CD4-positive, alpha-beta memory T cell (primary cell): ENCODE results near the gene DDAH1. TPM values are rescaled to one million over a fixed set of nuclear protein-coding genes. Genes with fewer than 3 reads are reported as not detected.

Experiments used
- CTCF ChIA-PET: fragments of 350-600 bp; sonication (Branson Sonifier 250); formaldehyde crosslinking; loops from one replicate; lab custom pipeline; 2021; ENCODE audit warnings: inconsistent platforms; ENCODE audit not compliant: partially characterized antibody; lab: Charles Lee
- POLR2A ChIA-PET: fragments of 350-600 bp; sonication (Branson Sonifier 250); formaldehyde crosslinking; loops from one replicate; lab custom pipeline; 2021; ENCODE audit not compliant: partially characterized antibody; lab: Charles Lee
- DNase-seq, 5 donors: peaks; one replicate each; pipeline versions ENCODE4 v3.0.0 to v3.0.0-alpha.2; 2020 to 2022; ENCODE audit warnings: mixed read lengths in 1 of 5
- H3K27ac ChIP-seq: one replicate; pipeline ENCODE4 v1.7.0; 2013; ENCODE audit warnings: low read depth, low read length
- H3K27me3 ChIP-seq: 2 replicates; pipeline ENCODE4 v1.7.0; 2013; ENCODE audit warnings: mild to moderate bottlenecking, low read length, moderate library complexity; ENCODE audit not compliant: insufficient read depth
- H3K36me3 ChIP-seq: 2 replicates; pipeline ENCODE4 v1.7.0; 2013; ENCODE audit warnings: mild to moderate bottlenecking, low read length, moderate library complexity; ENCODE audit not compliant: insufficient read depth
- H3K4me1 ChIP-seq: 2 replicates; pipeline ENCODE4 v1.7.0; 2013; ENCODE audit warnings: mild to moderate bottlenecking, low read length, moderate library complexity; ENCODE audit not compliant: insufficient read depth
- H3K4me3 ChIP-seq, 2 donors: one replicate each; pipeline ENCODE4 v1.7.0; 2013; ENCODE audit warnings: low read length in 2 of 2, mild to moderate bottlenecking in 1 of 2
- H3K9me3 ChIP-seq, 2 donors: one replicate each; pipeline ENCODE4 v1.7.0; 2013; ENCODE audit warnings: low read length in 2 of 2, control low read depth in 1 of 2; ENCODE audit not compliant: control insufficient read depth in 1 of 2
- H3K27ac Mint-ChIP-seq, 7 donors: one replicate each; pipeline ENCODE4 v1.8.0; 2020 to 2021; ENCODE audit warnings: mixed read lengths in 7 of 7, mild to moderate bottlenecking in 6 of 7, inconsistent platforms in 3 of 7, moderate library complexity in 3 of 7
- H3K27me3 Mint-ChIP-seq, 2 donors: one replicate each; pipeline ENCODE4 v1.8.0; 2020 to 2021; ENCODE audit warnings: mixed read lengths in 2 of 2
- H3K36me3 Mint-ChIP-seq, 2 donors: one replicate each; pipeline ENCODE4 v1.8.0; 2020 to 2021; ENCODE audit warnings: mixed read lengths in 2 of 2, inconsistent platforms in 1 of 2, mild to moderate bottlenecking in 1 of 2
- H3K4me1 Mint-ChIP-seq, 4 donors: one replicate each; pipeline ENCODE4 v1.8.0; 2020 to 2021; ENCODE audit warnings: mixed read lengths in 4 of 4, mild to moderate bottlenecking in 1 of 4
- H3K4me3 Mint-ChIP-seq, 8 donors: one replicate each; pipeline ENCODE4 v1.8.0; 2020 to 2021; ENCODE audit warnings: mixed read lengths in 8 of 8, mild to moderate bottlenecking in 7 of 8, moderate library complexity in 6 of 8, inconsistent platforms in 3 of 8
- H3K9me3 Mint-ChIP-seq, 8 donors: one replicate each; pipeline ENCODE4 v1.8.0; 2020 to 2021; ENCODE audit warnings: mixed read lengths in 8 of 8, mild to moderate bottlenecking in 5 of 8, inconsistent platforms in 3 of 8, moderate library complexity in 1 of 8
- intact Hi-C: fragments of 100-400 bp; cut with micrococcal nuclease; formaldehyde crosslinking; loops from one replicate; pipeline ENCODE4 v1.15.1; 2023
- polyA plus RNA-seq, 2 donors: library from polyadenylated mRNA; unstranded; fragments of 300-500 nt; fragmentation: Illumina TruSeq; gene quantifications; one replicate each; pipeline ENCODE4 v1.2.3, GENCODE V29; 2021
- total RNA-seq, 2 experiments: library from RNA; stranded (reverse); gene quantifications; one replicate each; pipeline ENCODE4 v1.2.3, GENCODE V29; 2021

DDAH1 gene
- total and polyA plus RNA-seq, 4 experiments from 2014 or later: not detected

DNA sequence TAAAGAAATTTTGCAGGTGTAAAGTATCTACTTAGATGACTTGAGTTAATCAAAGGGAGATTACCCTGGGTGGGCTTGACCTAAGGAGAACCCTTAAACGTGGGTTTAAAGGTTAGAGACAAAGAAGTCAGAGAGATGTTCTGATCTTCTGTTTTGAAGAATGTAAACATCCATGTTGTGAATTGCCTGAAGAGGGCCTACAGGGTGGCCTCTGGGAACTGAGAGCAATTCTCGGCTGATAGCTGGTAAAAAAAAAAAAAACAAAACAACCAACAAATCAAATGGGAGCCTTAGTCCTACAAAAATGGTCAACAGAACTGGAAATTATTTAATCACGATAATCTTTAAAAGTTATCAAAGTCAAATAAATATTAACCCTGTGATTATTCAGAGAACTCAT is 99.1 kb downstream of the DDAH1 start:
- Mint-ChIP-seq H3K27me3 (peaks cover 0 to 2% of the 10 kb centered on the region in 2 donors), H3K36me3 (no peaks in the 10 kb centered on the region), H3K4me1 (no peaks in the 10 kb centered on the region), H3K9me3 (peaks cover 0 to 2% (median 0%) of the 10 kb centered on the region in 8 donors), H3K27ac (no peak overlapping the region), H3K4me3 (no peak overlapping the region)
- Histone ChIP-seq H3K27me3 (peaks cover 5% of the 10 kb centered on the region), H3K27ac (no peak overlapping the region), H3K4me3 (no peak overlapping the region), H3K36me3 (no peaks in the 10 kb centered on the region), H3K4me1 (no peaks in the 10 kb centered on the region), H3K9me3 (no peaks in the 10 kb centered on the region)
- intact Hi-C loops: no loop called here
- CTCF ChIA-PET: no interaction called here
- no peak for DNase-seq
- POLR2A ChIA-PET: no interaction called here

DNA sequence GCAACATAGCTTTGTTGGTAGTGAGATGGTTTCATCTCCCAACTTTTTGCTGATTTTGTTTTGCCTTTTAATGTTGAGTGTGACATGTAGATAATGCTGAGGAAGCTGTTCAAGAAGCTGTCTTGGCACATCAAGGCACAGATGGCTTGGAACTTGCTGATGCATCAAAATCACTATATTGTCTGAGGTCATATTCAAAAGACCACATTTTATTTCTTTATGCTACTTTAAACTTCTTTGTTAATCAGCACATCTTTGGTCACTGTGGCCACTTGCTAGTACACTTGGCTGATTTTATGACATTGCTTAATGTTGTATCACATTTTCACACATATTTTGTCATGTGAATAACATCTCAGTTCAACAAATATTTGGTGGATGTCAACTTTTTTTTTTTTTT is 101.4 kb downstream of the DDAH1 start:
- Histone ChIP-seq H3K27me3 (no peaks in the 10 kb centered on the region), H3K27ac (no peak overlapping the region), H3K4me1 (no peaks in the 10 kb centered on the region), H3K4me3 (no peak overlapping the region), H3K36me3 (no peaks in the 10 kb centered on the region), H3K9me3 (no peaks in the 10 kb centered on the region)
- intact Hi-C loops: no loop called here
- H3K4me3 Mint-ChIP-seq: no peak overlapping the region
- peaks cover 0 to 2% of the 10 kb centered on the region in 2 donors for H3K27me3 Mint-ChIP-seq
- no peak overlapping the region for H3K27ac Mint-ChIP-seq
- ChIA-PET CTCF (interaction anchor here (0.9 kb wide), 1 partner anchor 34 kb away, joined by 3 read pairs; no protein-coding TSS in a partner anchor), POLR2A (no interaction called here)
- DNase-seq: no peak
- H3K9me3 Mint-ChIP-seq: no peaks in the 10 kb centered on the region
- no peaks in the 10 kb centered on the region for H3K4me1 Mint-ChIP-seq
- H3K36me3 Mint-ChIP-seq: no peaks in the 10 kb centered on the region

DNA sequence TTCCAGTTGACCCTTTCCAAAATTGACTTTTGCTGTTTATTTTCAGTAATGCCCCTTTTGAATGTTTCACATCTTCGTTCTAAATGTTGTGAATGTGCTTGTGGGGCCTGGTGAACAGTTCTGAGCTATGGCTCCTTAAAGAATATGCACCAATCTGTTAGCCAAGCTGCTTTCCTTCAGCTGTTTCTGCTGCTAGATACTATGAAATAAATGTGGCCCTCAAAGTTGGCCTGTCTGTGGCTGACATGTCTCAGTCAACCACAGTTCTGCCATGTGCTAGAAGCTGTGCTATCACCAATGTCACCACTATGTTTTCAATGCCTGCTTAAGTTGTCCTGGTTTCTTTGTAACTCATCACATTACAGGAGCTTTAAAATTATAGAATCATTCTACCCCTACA is 101.9 kb downstream of the DDAH1 start:
- Mint-ChIP-seq H3K9me3 (no peaks in the 10 kb centered on the region), H3K27me3 (peaks cover 0 to 2% of the 10 kb centered on the region in 2 donors), H3K36me3 (no peaks in the 10 kb centered on the region), H3K4me1 (no peaks in the 10 kb centered on the region), H3K27ac (no peak overlapping the region), H3K4me3 (no peak overlapping the region)
- H3K27me3 ChIP-seq: no peaks in the 10 kb centered on the region
- H3K4me3 ChIP-seq: no peak overlapping the region
- no peak for DNase-seq
- CTCF ChIA-PET: interaction anchor here (0.9 kb wide), 1 partner anchor 34 kb away, joined by 3 read pairs; no protein-coding TSS in a partner anchor
- no peaks in the 10 kb centered on the region for H3K36me3 ChIP-seq
- POLR2A ChIA-PET: no interaction called here
- intact Hi-C loops: no loop called here
- H3K9me3 ChIP-seq: no peaks in the 10 kb centered on the region
- no peaks in the 10 kb centered on the region for H3K4me1 ChIP-seq
- H3K27ac ChIP-seq: no peak overlapping the region

DNA sequence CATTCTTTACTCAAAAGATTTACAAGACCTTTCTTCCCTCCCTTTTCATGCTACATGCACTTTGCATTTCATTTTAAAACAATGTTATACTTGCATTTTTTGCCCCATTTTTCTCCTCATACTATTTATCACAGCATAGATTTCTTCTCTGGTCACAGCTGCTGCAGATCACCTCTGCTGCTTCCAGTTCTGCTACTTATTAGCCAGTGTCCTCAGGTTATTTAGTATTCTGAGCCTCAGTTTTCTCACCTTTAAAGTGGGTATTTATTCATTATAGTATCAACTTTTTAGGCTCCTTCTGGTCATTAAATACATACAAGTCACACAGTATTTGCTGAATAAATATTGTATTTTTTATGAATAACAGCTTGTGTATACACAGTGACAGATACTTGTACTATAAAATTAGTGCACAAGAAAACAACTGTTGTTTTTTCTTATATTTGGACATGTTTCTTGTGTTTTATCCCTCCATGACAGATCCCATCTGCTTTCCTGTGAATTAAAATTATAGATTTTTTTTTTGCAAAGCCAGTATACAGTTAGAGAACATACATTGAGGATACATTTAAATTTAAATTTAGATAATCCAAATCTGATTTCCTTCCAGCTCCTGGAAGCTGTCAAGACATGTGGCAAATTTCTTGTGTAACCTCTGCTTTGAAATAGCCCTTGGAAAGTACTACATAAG is 103.2 kb downstream of the DDAH1 start:
- H3K36me3 ChIP-seq: no peaks in the 10 kb centered on the region
- intact Hi-C loops: no loop called here
- H3K27ac Mint-ChIP-seq: no peak overlapping the region
- H3K27me3 Mint-ChIP-seq: peaks cover 0 to 2% of the 10 kb centered on the region in 2 donors
- H3K27me3 ChIP-seq: no peaks in the 10 kb centered on the region
- H3K4me1 Mint-ChIP-seq: no peaks in the 10 kb centered on the region
- CTCF ChIA-PET: no interaction called here
- no peak overlapping the region for H3K4me3 ChIP-seq
- no peaks in the 10 kb centered on the region for H3K4me1 ChIP-seq
- H3K36me3 Mint-ChIP-seq: no peaks in the 10 kb centered on the region
- peak overlapping the region in 1 of 8 donors; percentile 16 for H3K4me3 Mint-ChIP-seq
- H3K9me3 ChIP-seq: no peaks in the 10 kb centered on the region
- H3K27ac ChIP-seq: no peak overlapping the region
- POLR2A ChIA-PET: no interaction called here
- no peaks in the 10 kb centered on the region for H3K9me3 Mint-ChIP-seq
- DNase-seq: no peak

DNA sequence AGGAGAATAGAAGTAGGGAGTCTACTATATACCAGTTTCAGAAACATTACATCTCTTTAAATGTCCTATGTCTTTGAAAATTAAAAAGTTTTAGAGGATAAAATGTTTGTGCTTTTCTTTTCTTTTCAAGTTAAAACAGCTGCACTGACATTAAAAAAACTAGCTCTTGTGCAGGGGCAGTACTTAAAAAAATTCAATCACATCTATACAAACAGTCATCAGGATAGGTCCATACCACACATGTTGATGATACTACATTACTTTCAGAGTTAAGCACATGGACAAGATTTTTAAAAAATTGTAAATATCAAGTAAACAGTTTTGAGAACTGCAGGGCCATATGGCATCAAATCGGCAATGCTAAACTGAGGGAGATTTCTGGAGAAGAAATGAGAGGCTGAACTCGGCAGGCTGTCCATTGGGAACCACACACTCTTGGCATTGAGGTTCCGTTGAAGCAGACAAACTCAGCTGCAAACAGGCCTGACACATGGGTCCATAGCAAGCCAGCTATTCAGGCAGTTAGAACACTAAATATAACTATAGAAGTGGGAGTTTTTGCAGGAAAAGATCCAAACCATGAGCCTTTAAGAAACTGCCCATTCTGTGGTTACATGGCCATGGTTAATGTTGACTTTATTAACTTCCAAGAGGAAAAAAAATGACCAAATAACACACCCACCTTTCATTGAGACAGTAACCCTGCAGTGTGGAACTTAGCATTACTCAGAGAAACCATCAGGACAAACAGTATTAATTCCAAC is 104.0 kb downstream of the DDAH1 start:
- Mint-ChIP-seq H3K27me3 (no peaks in the 10 kb centered on the region), H3K36me3 (no peaks in the 10 kb centered on the region), H3K4me3 (no peak overlapping the region), H3K4me1 (no peaks in the 10 kb centered on the region), H3K27ac (no peak overlapping the region), H3K9me3 (no peaks in the 10 kb centered on the region)
- Histone ChIP-seq H3K36me3 (no peaks in the 10 kb centered on the region), H3K27ac (no peak overlapping the region), H3K27me3 (no peaks in the 10 kb centered on the region), H3K4me3 (no peak overlapping the region), H3K9me3 (no peaks in the 10 kb centered on the region), H3K4me1 (no peaks in the 10 kb centered on the region)
- POLR2A ChIA-PET: no interaction called here
- CTCF ChIA-PET: no interaction called here
- DNase-seq: no peak
- intact Hi-C loops: no loop called here

DNA sequence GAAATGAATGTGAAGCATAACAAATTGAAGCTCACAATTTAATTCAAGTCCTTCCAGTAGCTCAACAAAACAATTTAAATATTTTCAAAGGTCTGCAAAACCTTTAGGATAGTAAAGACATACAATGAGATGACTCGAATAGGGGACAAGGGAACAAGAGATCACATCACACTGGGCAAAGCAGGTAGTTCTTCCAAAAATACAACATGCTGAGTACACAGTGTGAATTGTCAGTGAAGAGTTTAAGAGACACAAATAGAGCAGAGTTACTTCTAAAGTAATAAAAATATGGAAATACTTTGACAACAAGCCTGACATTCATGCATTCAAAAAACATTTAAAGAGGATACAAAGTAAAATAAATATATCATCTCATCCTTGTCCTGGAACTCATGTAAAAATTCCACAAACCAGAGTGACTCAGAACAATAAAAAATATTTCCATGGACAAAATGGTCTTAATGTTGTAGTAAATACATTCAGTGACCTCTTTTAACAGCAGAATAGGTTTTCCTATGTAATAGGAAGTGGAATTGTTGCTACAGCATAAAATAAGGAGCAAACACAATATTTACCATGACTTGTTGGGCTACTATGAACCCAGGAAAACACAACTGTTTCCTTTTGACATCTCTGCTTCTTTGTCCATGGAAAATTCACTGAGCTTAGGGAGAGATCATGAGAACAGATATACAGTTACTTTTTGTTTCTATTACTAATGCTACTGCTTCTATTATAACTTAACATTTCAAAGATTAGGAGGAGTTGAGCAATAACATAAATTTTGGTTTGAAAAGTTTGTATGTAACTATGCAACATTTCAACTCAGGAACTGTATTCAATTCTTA is 104.9 kb downstream of the DDAH1 start:
- H3K27me3 ChIP-seq: no peaks in the 10 kb centered on the region
- DNase-seq: no peak
- no peak overlapping the region for H3K27ac ChIP-seq
- no peaks in the 10 kb centered on the region for H3K9me3 ChIP-seq
- ChIA-PET POLR2A (no interaction called here), CTCF (no interaction called here)
- H3K4me1 Mint-ChIP-seq: no peaks in the 10 kb centered on the region
- intact Hi-C loops: no loop called here
- no peaks in the 10 kb centered on the region for H3K36me3 ChIP-seq
- H3K27me3 Mint-ChIP-seq: no peaks in the 10 kb centered on the region
- H3K4me3 ChIP-seq: no peak overlapping the region
- H3K4me3 Mint-ChIP-seq: no peak overlapping the region
- no peaks in the 10 kb centered on the region for H3K36me3 Mint-ChIP-seq
- H3K27ac Mint-ChIP-seq: no peak overlapping the region
- H3K9me3 Mint-ChIP-seq: no peaks in the 10 kb centered on the region
- H3K4me1 ChIP-seq: no peaks in the 10 kb centered on the region
